ENCODE measurements around the gene THRSP. TPM values are rescaled to one million over a fixed set of nuclear protein-coding genes. Genes with fewer than 3 reads are reported as not detected.
A peak's percentile ranks its signal among the peaks of the same experiment; 100 is the strongest.

Gene THRSP
- total and polyA plus RNA-seq, 10 of the 15 experiments (the other 5 are each of a cell fraction or from before 2014, with no cell fraction given), result 0.18 TPM; not detected in 9

GRCh38 chr11:78031629-78032028, 32.0 kb upstream of the THRSP start:
- H3K4me1 ChIP-seq (ENCODE audit: control insufficient read depth, insufficient read depth, low read length), result peaks cover 6% of the 10 kb centered on the region
- no peaks in the 10 kb centered on the region for H4K20me1 ChIP-seq (ENCODE audit: control insufficient read depth, insufficient read depth)
- RAD21 ChIA-PET (ENCODE audit: unreplicated experiment), result interaction anchor here (0.7 to 1.1 kb wide), 3 partner anchors 8 to 37 kb away, joined by 3 read pairs; no protein-coding TSS in a partner anchor
- H2AFZ ChIP-seq (ENCODE audit: control insufficient read depth, low read depth, low read length), result peak overlapping the region; percentile 79
- FAIRE-seq, result no peak
- H3K27ac ChIP-seq (ENCODE audit: control insufficient read depth, insufficient read depth), result no peak overlapping the region
- H3K27me3 ChIP-seq (replicated peaks in 1 of 2; ENCODE audit: control insufficient read depth in 2 of 2, insufficient read depth in 2 of 2, low read length in 1 of 2), result no peaks in the 10 kb centered on the region
- no peaks in the 10 kb centered on the region for H3K79me2 ChIP-seq (ENCODE audit: control insufficient read depth, insufficient read depth, low read length)
- no peaks in the 10 kb centered on the region for H3K36me3 ChIP-seq (ENCODE audit: control insufficient read depth in 2 of 2, insufficient read depth in 2 of 2, low read length in 1 of 2)
- H3K4me3 ChIP-seq, result no peak overlapping the region
- 38% methylated on average over 3 of the region's 3 CpGs for WGBS (ENCODE audit: insufficient coverage, insufficient replicate concordance, low lambda C conversion rate, missing lambda C conversion rate)
- SMC1A ChIA-PET (ENCODE audit: uncharacterized antibody, unreplicated experiment), result interaction anchor here (1.0 to 5.2 kb wide), 4 partner anchors 8 to 34 kb away, joined by 5 to 19 read pairs (median 5); no protein-coding TSS in a partner anchor
- POLR2A ChIA-PET, result interaction anchor here (0.7 to 3.5 kb wide), 2 partner anchors 10 to 37 kb away, joined by 4 to 12 read pairs; partner anchors contain the start of gene INTS4
- in situ Hi-C loops (cut with MboI), result no loop called here
- peak overlapping the region; percentile 22; the same call in 1 of the 2 replicates for H3K4me2 ChIP-seq (ENCODE audit: control insufficient read depth, insufficient read depth)
- no peaks in the 10 kb centered on the region for H3K9me3 ChIP-seq (replicated peaks; ENCODE audit: control insufficient read depth, insufficient read depth, low read length)
- CTCF ChIA-PET, result interaction anchor here (1.6 to 3.5 kb wide), 3 partner anchors 12 to 32 kb away, joined by 5 to 17 read pairs (median 9); no protein-coding TSS in a partner anchor
- intact Hi-C loops (cut with micrococcal nuclease; ENCODE audit: unreplicated experiment), result no loop called here
- BruUV-seq (replicated peaks), result no TSS peak
- peak; percentile 95 for ATAC-seq
- peak; percentile 64 for DNase-seq (ENCODE audit: low read depth, low spot score)
- no peak overlapping the region for H3K9ac ChIP-seq (ENCODE audit: control insufficient read depth, insufficient read depth, low read length)
- TF ChIP-seq ZBED1 (IDR thresholded peaks at IDR 0.05; ENCODE audit: borderline replicate concordance) (no peak), ZNF687 (IDR thresholded peaks at IDR 0.05) (peak; percentile 56), JUND (IDR thresholded peaks at IDR 0.05; ENCODE audit: low read depth, low read length) (no peak), NR2C2 (IDR thresholded peaks at IDR 0.05; ENCODE audit: borderline replicate concordance, control insufficient read depth, insufficient read length, low read depth) (no peak), CBX5 (IDR thresholded peaks at IDR 0.05; ENCODE audit: low read depth) (no peak), E2F8 (IDR thresholded peaks at IDR 0.05; ENCODE audit: low read depth, partially characterized antibody) (no peak), BHLHE40 (IDR thresholded peaks at IDR 0.05; ENCODE audit: borderline replicate concordance in 1 of 2, low read depth in 2 of 2, low read length in 1 of 2) (peak in 1 of 2 experiments; percentile 55; a peak in 1 of 4 replicates), PKNOX1 (IDR thresholded peaks at IDR 0.05) (peak; percentile 94), ZNF24 (IDR thresholded peaks at IDR 0.05) (no peak), RELA (IDR thresholded peaks at IDR 0.05; ENCODE audit: borderline replicate concordance, partially characterized antibody) (no peak), ZSCAN29 (IDR thresholded peaks at IDR 0.05) (no peak), TCF7 (IDR thresholded peaks at IDR 0.05; ENCODE audit: borderline replicate concordance) (no peak), TAF1 (IDR thresholded peaks at IDR 0.05; ENCODE audit: borderline replicate concordance, low read depth, low read length) (no peak), RAD21 (IDR thresholded peaks at IDR 0.05; ENCODE audit: insufficient read depth, low read depth, low read length) (no peak), PBX3 (IDR thresholded peaks at IDR 0.05; ENCODE audit: insufficient replicate concordance, low read depth, low read length) (peak; percentile 86)

Measured in GM12878 (cell line).